GM11168 (cell line): Measurements from ENCODE around the gene MACROD2.

Source experiments
- in situ Hi-C: fragments of 300-500 bp; cut with MboI; formaldehyde crosslinking; loops from one replicate; pipeline ENCODE4 v1.12.0; 2022; ENCODE audit warnings: low sequenced_read_pairs; ENCODE audit not compliant: unreplicated experiment

The MACROD2 gene

DNA sequence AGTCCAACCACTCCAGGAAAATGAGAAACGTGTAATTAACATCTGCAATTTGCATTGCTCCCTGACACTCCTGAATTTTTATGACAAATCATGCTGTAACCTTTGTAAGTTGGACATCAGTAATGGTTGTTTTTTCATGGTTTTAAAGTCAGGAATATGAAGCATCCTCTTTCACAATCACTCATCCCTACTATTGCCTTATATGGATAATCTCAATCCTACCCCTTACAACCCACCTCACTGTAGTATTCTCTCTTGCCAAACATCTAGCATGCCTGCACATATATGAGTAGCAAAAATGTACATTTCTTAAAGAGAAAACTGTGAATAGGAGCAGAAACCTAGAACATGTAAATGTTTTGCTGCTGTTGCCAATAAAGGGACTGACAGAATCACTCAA is 1848.5 kb downstream of the MACROD2 start:
- in situ Hi-C loops: no loop called here

GRCh38 chr20:15847196-15847784 is 1852.0 kb downstream of the MACROD2 start:
- in situ Hi-C loops: no loop called here

GRCh38 chr20:15848126-15848525 is 1852.8 kb downstream of the MACROD2 start:
- in situ Hi-C loops: no loop called here

DNA sequence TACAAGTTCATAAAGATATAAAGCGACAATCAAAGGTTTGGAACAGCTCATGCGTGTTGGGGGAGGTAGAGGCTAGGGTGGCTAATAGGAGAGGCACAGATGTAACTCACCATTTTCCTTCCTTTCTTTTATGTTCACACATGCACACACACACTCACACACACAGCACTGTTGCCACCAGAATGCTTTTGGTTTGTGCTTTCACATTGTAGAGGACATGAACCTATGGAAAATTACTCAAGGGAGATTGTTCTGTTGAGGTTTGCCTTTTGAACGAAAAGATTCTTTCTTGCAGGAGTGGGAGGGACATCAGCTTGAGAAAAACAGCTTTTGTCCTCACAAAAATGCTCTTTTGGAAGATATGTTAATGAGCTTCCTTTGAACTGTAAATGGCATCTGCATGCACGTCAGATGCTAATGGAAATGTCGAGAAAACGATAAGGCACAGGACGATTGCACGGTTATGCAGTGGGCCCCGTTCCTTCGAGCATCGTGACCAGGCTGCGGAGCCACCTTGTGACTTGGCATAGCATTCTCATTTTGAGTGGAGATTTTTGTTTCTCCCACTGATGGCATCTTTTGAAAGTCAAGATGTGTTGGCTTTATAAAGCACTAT is 1853.8 kb downstream of the MACROD2 start:
- in situ Hi-C loops: no loop called here

GRCh38 chr20:15851576-15852215 is 1856.4 kb downstream of the MACROD2 start:
- in situ Hi-C loops: no loop called here

- in situ Hi-C loops: no loop called here
Observed at GRCh38 chr20:15854911-15855310, 1859.6 kb downstream of the MACROD2 start.

- in situ Hi-C loops: no loop called here
Observed at GRCh38 chr20:15857173-15857784, 1862.0 kb downstream of the MACROD2 start.

DNA sequence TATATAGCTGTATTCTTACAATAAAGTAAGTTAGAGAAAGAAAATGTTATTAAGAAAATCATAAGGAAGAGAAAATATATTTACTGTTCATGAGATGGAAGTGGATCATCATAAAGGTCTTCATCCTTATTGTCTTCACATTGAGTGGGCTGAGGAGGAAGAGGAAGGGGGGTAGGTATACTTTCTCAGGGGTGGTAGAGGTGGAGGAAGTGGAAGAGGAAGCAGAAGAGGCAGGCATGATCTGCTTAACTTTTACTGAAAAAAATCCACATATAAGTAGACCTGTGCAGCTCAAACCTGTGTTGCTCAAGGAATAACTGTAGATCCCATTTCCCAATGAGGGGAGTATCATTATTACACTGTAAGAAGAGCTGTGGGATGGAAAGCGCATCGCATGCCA is 1863.7 kb downstream of the MACROD2 start:
- in situ Hi-C loops: no loop called here

GRCh38 chr20:15860850-15861249 is 1865.5 kb downstream of the MACROD2 start:
- in situ Hi-C loops: no loop called here

DNA sequence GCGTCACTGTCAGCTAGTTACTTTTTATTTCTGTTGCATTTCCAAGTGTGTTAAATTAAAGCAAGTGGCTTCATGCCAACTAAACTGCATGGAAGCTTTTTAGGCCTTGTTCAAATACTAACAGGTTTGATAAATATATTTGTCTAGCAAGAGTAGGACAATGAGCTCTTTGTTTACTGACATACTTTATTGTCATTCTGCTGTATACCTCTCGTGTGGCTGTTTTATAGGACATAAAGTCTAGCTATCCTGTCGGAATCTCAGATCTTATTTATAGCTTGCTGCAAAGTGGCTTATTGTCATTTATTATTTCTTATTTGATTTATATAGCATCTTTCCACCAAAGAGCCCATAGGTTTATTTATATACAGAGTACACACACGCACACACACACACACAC is 1866.9 kb downstream of the MACROD2 start:
- in situ Hi-C loops: no loop called here

GRCh38 chr20:15863735-15864134 is 1868.4 kb downstream of the MACROD2 start:
- in situ Hi-C loops: no loop called here

- in situ Hi-C loops: no loop called here
Observed at GRCh38 chr20:15865553-15865952, 1870.2 kb downstream of the MACROD2 start.

- in situ Hi-C loops: no loop called here
Observed at GRCh38 chr20:15866916-15867730, 1871.8 kb downstream of the MACROD2 start.

- in situ Hi-C loops: no loop called here
Observed at GRCh38 chr20:15867899-15868298, 1872.6 kb downstream of the MACROD2 start.

DNA sequence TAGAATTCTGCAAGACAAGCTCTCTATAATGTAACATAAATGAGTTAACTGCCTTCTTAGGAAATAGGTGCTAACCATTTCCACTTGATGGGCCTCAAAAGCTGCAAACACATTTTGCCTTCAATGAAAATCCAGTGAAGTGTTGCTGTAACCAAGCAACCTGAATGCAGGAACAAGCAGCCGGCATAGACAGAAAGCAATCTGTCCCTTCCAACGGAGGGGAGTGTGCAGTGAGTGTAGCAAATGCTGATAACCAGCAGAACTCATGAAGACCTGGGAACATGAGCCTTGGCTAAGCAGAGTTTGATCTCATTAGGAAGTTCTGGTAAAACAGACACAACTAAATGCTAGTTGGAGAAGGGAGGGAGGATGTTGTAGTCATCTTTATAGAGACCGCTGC is 1880.1 kb downstream of the MACROD2 start:
- in situ Hi-C loops: no loop called here

GRCh38 chr20:15882553-15882952 is 1887.2 kb downstream of the MACROD2 start:
- in situ Hi-C loops: no loop called here

- in situ Hi-C loops: no loop called here
Observed at GRCh38 chr20:15886250-15886649, 1890.9 kb downstream of the MACROD2 start.

DNA sequence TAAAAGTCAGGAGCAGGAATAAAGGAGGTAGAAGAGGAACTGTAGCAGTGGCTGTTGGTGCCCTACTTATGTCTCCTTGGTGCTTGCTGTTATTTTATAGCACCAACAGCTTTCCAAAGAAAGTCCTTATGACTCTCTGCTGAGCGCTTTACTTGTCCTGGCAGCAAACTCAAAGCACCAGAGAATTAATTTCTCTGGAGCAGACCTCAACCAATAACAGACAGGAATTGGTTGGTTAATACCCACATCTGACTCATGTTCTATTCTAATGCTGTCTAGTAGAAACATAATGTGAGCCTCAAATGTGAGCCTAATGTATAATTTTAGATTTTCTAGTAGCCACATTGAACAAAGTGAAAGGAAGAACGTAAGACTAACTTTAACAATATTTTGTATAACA is 1892.1 kb downstream of the MACROD2 start:
- in situ Hi-C loops: no loop called here

GRCh38 chr20:15889061-15889460 is 1893.7 kb downstream of the MACROD2 start:
- in situ Hi-C loops: no loop called here

- in situ Hi-C loops: no loop called here
Observed at GRCh38 chr20:15889514-15890256, 1894.4 kb downstream of the MACROD2 start.
